Activated CD4-positive, alpha-beta T cell treated with anti-CD3 and anti-CD28 coated beads, Interleukin-2, amount 50 U/mL, for 1 hour (primary cell): ENCODE results near the gene CHIT1.

Experiments
- DNase-seq: peaks from one replicate; pipeline ENCODE4 v3.0.0-alpha.2; 2020

The CHIT1 gene

GRCh38 chr1:203172184-203173010 is 57.1 kb downstream of the CHIT1 start:
- peak; percentile 35 for DNase-seq

- DNase-seq = no peak
These were observed 57.9 kb downstream of the CHIT1 start for GRCh38 chr1:203171341-203172183.

- no peak for DNase-seq
These were observed 58.7 kb downstream of the CHIT1 start for GRCh38 chr1:203170625-203171330.

- DNase-seq = no peak
These were observed 59.5 kb downstream of the CHIT1 start for GRCh38 chr1:203169770-203170520.

GRCh38 chr1:203168991-203169390 is 60.5 kb downstream of the CHIT1 start:
- no peak for DNase-seq

- DNase-seq = no peak
These were observed 61.2 kb downstream of the CHIT1 start for GRCh38 chr1:203168256-203168786.

GRCh38 chr1:203167913-203168200 is 61.6 kb downstream of the CHIT1 start:
- DNase-seq = no peak

GRCh38 chr1:203167026-203167912 is 62.2 kb downstream of the CHIT1 start:
- no peak for DNase-seq

- DNase-seq = no peak
These were observed 63.1 kb downstream of the CHIT1 start for GRCh38 chr1:203166192-203166940.
